Activated CD8-positive, alpha-beta T cell treated with anti-CD3 and anti-CD28 coated beads for 36 hours (primary cell): ENCODE data around the gene CD48. TPM values are rescaled to one million over a fixed set of nuclear protein-coding genes. Genes with fewer than 3 reads are reported as not detected.
A peak's percentile ranks its signal among the peaks of the same experiment; 100 is the strongest.
"Not testable (repeated sequence)": the region's sequence is repeated elsewhere in the genome, so short reads cannot be mapped to it uniquely, and the experiment has no call there.

Source experiments
- ATAC-seq: fragments of 200-7000 bp; cut with Tn5 transposase; one replicate; pipeline ENCODE4 v1.10.0; 2021; ENCODE audit warnings: mild to moderate bottlenecking, moderate library complexity
- CTCF ChIA-PET: fragments of 350-600 bp; sonication (Branson Sonifier 250); formaldehyde crosslinking; loops from one replicate; lab custom pipeline; 2021; ENCODE audit warnings: antibody characterized with exemption; lab: Charles Lee
- POLR2A ChIA-PET: fragments of 350-600 bp; sonication (Branson Sonifier 250); formaldehyde crosslinking; loops from one replicate; lab custom pipeline; 2021; ENCODE audit warnings: antibody characterized with exemption; lab: Charles Lee
- DNase-seq: peaks from one replicate; pipeline ENCODE4 v3.0.0-alpha.2; 2020
- H3K27ac Mint-ChIP-seq: one replicate; pipeline ENCODE4 v1.8.0; 2021; ENCODE audit warnings: mild to moderate bottlenecking, mixed read lengths
- H3K27me3 Mint-ChIP-seq: one replicate; pipeline ENCODE4 v1.8.0; 2021; ENCODE audit warnings: mixed read lengths
- H3K36me3 Mint-ChIP-seq: one replicate; pipeline ENCODE4 v1.8.0; 2021; ENCODE audit warnings: low read depth, mixed read lengths
- H3K4me1 Mint-ChIP-seq: one replicate; pipeline ENCODE4 v1.8.0; 2021; ENCODE audit warnings: low read depth, mixed read lengths
- H3K4me3 Mint-ChIP-seq: one replicate; pipeline ENCODE4 v1.8.0; 2021; ENCODE audit warnings: mild to moderate bottlenecking, moderate library complexity, mixed read lengths
- H3K9me3 Mint-ChIP-seq: one replicate; pipeline ENCODE4 v1.8.0; 2021; ENCODE audit warnings: mixed read lengths
- intact Hi-C: fragments of 100-400 bp; cut with micrococcal nuclease; formaldehyde crosslinking; loops from one replicate; pipeline ENCODE4 v1.10.0; 2022
- total RNA-seq, 2 experiments: library from RNA; stranded (reverse); gene quantifications; one replicate each; pipeline ENCODE4 v1.2.3, GENCODE V29; 2021
- TF ChIP-seq, protein P1 (sequence below): fragments of 200-600 bp; IDR thresholded peaks from one replicate; pipeline ENCODE4 v1.8.0; 2022; ENCODE audit warnings: antibody characterized with exemption, mild to moderate bottlenecking

CD48 gene
- total RNA-seq, 2 experiments from 2014 or later = 379 to 388 TPM

DNA sequence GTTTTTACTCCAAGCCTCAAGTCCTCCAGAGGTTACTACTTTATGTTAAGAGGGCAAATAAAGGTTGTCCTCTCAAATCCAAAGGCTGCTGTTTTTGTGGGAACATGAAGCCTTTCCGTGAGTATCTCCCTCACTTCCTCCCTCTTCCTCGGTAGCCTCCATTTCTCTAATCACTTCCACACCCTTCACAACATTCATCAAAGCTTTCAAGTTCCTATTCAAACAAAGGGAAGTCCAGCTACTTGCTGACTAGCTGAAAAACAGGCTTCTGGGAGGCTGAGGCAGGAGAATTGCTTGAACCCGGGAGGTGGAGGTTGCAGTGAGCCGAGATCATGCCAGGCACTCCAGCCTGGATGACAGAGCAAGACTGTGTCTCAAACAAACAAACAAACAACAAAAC lies 6.6 kb upstream of the CD48 start:
- ChIA-PET CTCF (no interaction called here), POLR2A (no interaction called here)
- TF ChIP-seq, protein P1, sequence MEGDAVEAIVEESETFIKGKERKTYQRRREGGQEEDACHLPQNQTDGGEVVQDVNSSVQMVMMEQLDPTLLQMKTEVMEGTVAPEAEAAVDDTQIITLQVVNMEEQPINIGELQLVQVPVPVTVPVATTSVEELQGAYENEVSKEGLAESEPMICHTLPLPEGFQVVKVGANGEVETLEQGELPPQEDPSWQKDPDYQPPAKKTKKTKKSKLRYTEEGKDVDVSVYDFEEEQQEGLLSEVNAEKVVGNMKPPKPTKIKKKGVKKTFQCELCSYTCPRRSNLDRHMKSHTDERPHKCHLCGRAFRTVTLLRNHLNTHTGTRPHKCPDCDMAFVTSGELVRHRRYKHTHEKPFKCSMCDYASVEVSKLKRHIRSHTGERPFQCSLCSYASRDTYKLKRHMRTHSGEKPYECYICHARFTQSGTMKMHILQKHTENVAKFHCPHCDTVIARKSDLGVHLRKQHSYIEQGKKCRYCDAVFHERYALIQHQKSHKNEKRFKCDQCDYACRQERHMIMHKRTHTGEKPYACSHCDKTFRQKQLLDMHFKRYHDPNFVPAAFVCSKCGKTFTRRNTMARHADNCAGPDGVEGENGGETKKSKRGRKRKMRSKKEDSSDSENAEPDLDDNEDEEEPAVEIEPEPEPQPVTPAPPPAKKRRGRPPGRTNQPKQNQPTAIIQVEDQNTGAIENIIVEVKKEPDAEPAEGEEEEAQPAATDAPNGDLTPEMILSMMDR = no peak
- H3K9me3 Mint-ChIP-seq = no peaks in the 10 kb centered on the region
- peaks cover 67% of the 10 kb centered on the region for H3K4me1 Mint-ChIP-seq
- no peak for ATAC-seq
- no peaks in the 10 kb centered on the region for H3K27me3 Mint-ChIP-seq
- no peak for DNase-seq
- no peak overlapping the region for H3K4me3 Mint-ChIP-seq
- intact Hi-C loops = no loop called here
- no peaks in the 10 kb centered on the region for H3K36me3 Mint-ChIP-seq
- no peak overlapping the region for H3K27ac Mint-ChIP-seq

DNA sequence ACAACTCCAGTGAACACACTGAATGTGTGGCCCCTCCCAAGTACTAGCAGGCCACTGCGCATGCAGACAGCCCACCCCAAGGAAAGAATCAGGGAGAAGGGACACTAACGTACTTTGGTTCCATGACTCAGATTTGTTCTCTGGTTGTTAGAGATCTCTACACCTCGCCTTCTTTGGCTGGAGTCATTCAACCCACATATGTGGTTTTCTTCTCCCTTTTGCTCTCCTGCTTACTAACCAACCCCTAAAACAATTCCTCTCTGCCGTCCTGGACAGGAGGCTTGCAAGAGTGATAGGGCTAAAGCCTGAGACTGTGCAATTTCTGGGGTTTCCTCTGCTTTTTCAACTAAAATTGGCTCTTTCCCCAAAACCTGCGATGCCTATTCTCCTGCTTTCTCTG lies 5.7 kb upstream of the CD48 start:
- no peak for DNase-seq
- no peak for ATAC-seq
- Mint-ChIP-seq H3K9me3 (no peaks in the 10 kb centered on the region), H3K36me3 (no peaks in the 10 kb centered on the region), H3K4me3 (no peak overlapping the region), H3K27me3 (no peaks in the 10 kb centered on the region), H3K4me1 (peaks cover 65% of the 10 kb centered on the region), H3K27ac (no peak overlapping the region)
- TF ChIP-seq, protein P1 = no peak
- POLR2A ChIA-PET = no interaction called here
- CTCF ChIA-PET = interaction anchor here (3.5 to 6.6 kb wide), 2 partner anchors 8 to 34 kb away, joined by 18 to 94 read pairs; no protein-coding TSS in a partner anchor
- intact Hi-C loops = no loop called here

DNA sequence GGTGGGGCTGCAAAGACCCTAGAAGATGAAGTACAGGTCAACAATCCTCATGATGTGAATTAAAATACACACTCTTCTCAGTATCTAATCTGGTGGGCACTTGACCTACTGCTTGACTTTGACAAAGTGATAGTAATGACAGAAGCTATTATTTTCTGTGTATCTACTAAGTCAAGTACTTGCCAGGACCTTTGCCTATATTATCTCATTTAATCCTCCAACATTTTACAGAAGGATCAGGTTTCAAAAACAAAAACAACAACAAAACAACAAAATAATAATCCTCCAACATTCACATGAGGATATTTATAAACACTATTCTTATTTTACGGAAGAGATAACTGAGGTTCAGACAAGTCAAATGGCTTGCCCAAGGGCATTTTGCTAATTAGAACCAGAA lies 4.4 kb upstream of the CD48 start:
- CTCF ChIA-PET = interaction anchor here (0.9 to 6.7 kb wide), 12 partner anchors 9 to 382 kb away, joined by 3 to 94 read pairs (median 6); no protein-coding TSS in a partner anchor
- no peak for DNase-seq
- no peak for ATAC-seq
- Mint-ChIP-seq H3K36me3 (no peaks in the 10 kb centered on the region), H3K9me3 (no peaks in the 10 kb centered on the region), H3K27ac (no peak overlapping the region), H3K27me3 (no peaks in the 10 kb centered on the region), H3K4me3 (no peak overlapping the region), H3K4me1 (peaks cover 65% of the 10 kb centered on the region)
- TF ChIP-seq, protein P1 = no peak
- intact Hi-C loops = no loop called here
- POLR2A ChIA-PET = interaction anchor here (1.5 to 2.0 kb wide), 2 partner anchors 10 to 12 kb away, joined by 5 to 8 read pairs; no protein-coding TSS in a partner anchor

DNA sequence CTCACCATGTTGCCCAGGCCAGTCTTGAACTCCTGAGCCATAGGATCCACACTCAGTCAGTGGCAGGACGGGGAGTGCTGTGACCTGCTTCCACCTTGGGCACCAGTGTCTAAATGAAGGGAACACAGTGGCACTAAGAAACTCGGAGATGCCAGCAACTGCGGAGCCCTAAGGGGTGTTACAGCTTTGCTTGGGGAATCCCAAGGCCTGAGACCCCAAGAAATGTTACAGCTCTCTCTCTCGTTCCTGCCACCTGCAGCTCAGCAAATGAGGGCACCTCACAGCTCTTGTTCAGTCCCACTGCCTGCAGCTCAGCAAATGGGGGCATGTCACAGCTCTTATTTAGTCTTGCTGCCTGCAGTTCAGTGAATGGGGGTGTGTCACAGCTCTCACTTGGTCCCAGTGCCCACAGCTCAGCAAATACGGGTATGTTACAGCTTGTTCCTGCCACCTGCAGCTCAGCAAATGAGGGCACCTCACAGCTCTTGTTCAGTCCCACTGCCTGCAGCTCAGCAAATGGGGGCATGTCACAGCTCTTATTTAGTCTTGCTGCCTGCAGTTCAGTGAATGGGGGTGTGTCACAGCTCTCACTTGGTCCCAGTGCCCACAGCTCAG lies 2.5 kb upstream of the CD48 start:
- intact Hi-C loops = loop anchor here (5.0 kb wide), 1 partner anchor 87 kb away; no protein-coding TSS in a partner anchor
- H3K27ac Mint-ChIP-seq = peak overlapping the region; percentile 37
- ChIA-PET POLR2A (interaction anchor here (0.8 to 1.1 kb wide), 3 partner anchors 25 to 331 kb away, joined by 3 read pairs; partner anchors contain the start of genes SLAMF7 and USF1), CTCF (interaction anchor here (0.8 to 6.7 kb wide), 19 partner anchors 10 to 239 kb away, joined by 3 to 94 read pairs (median 3); partner anchors contain the start of gene SLAMF7)
- ATAC-seq = peak; percentile 60
- not testable (repeated sequence) for H3K36me3 Mint-ChIP-seq, H3K27me3 Mint-ChIP-seq, H3K9me3 Mint-ChIP-seq
- peak; percentile 50 for DNase-seq
- peaks cover 50% of the 10 kb centered on the region for H3K4me1 Mint-ChIP-seq
- peak overlapping the region; percentile 8 for H3K4me3 Mint-ChIP-seq

DNA sequence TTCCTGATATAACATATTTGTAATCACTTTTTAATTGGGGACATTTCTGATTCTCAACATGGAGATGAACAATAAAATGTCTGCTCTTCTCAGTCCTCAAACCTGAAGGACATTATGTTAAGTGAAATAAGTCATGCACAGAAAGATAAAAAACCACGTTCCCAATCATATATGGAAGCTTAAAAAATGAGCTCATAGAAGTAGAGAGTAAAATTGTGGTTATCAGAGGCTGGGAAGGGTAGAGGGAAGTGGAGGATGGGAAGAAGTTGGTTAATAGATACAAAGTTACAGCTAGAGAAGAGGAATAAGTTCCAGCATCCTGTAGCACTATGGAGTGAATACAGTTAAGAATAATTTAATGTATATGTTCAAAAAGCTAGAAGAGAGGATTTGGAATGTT lies 1.5 kb upstream of the CD48 start:
- TF ChIP-seq, protein P1 = no peak
- H3K4me1 Mint-ChIP-seq = peaks cover 49% of the 10 kb centered on the region
- no peaks in the 10 kb centered on the region for H3K36me3 Mint-ChIP-seq
- no peak overlapping the region for H3K4me3 Mint-ChIP-seq
- no peak overlapping the region for H3K27ac Mint-ChIP-seq
- DNase-seq (no peak), ATAC-seq (no peak)
- POLR2A ChIA-PET = interaction anchor here (1.0 to 3.3 kb wide), 6 partner anchors 10 to 86 kb away, joined by 3 to 21 read pairs (median 4); no protein-coding TSS in a partner anchor
- CTCF ChIA-PET = interaction anchor here (0.7 to 6.7 kb wide), 12 partner anchors 12 to 241 kb away, joined by 3 to 94 read pairs (median 6); partner anchors contain the start of gene ITLN2
- intact Hi-C loops = loop anchor here (5.0 kb wide), 1 partner anchor 86 kb away; no protein-coding TSS in a partner anchor
- no peaks in the 10 kb centered on the region for H3K9me3 Mint-ChIP-seq
- H3K27me3 Mint-ChIP-seq = no peaks in the 10 kb centered on the region

DNA sequence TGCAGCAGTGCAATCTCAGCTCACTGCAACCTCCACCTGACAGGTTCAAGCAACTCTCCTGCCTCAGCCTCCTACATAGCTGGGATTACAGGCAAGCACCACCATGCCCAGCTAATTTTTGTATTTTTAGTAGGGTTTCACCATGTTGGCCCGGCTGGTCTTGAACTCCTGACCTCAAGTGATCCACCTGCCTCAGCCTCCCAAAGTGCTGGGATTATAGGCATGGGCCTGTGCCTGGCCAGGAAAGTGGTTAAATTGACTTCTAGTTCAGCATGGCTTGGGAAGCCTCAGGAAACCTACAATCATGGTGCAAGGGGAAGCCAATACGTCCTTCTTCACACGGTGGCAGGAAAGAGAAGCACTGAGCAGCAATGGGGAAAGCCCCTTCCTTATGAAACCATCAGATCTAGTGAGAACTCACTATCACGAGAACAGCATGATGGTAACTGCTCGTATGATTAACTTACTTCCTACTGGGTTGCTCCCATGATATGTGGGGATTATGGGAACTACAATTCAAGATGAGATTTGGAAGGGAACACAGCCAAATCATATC lies 981 bp upstream of the CD48 start:
- DNase-seq = peak; percentile 68
- H3K27ac Mint-ChIP-seq, H3K27me3 Mint-ChIP-seq, H3K4me3 Mint-ChIP-seq, H3K36me3 Mint-ChIP-seq, H3K9me3 Mint-ChIP-seq: not testable (repeated sequence)
- ChIA-PET CTCF (interaction anchor here (0.7 to 6.7 kb wide), 17 partner anchors 13 to 329 kb away, joined by 3 to 94 read pairs (median 7); partner anchors contain the start of gene ITLN2), POLR2A (interaction anchor here (0.8 to 3.3 kb wide), 11 partner anchors 8 to 86 kb away, joined by 3 to 21 read pairs (median 5); no protein-coding TSS in a partner anchor)
- peak; percentile 47 for ATAC-seq
- peaks cover 45% of the 10 kb centered on the region for H3K4me1 Mint-ChIP-seq
- intact Hi-C loops = loop anchor here (5.0 kb wide), 1 partner anchor 85 kb away; no protein-coding TSS in a partner anchor
